OCI-LY1 (cell line): ENCODE results near the gene FTL.

Experiments used
- H2AFZ ChIP-seq: fragments of 200-600 bp; sonication (generic), shearing (Covaris generic); 2 replicates; pipeline ENCODE4 v1.6.0; 2014; ENCODE audit warnings: antibody characterized with exemption, mild to moderate bottlenecking, low read length
- H3F3A ChIP-seq: fragments of 200-600 bp; sonication (generic), shearing (Covaris generic); 2 replicates; pipeline ENCODE4 v1.6.0; 2014; ENCODE audit warnings: mild to moderate bottlenecking, antibody characterized with exemption, low read length, moderate library complexity; ENCODE audit not compliant: insufficient read depth
- H3K27ac ChIP-seq: fragments of 200-600 bp; sonication (generic); 2 replicates; pipeline ENCODE4 v1.5.1; 2014; ENCODE audit warnings: low read length, mixed run types, mild to moderate bottlenecking, low read depth; ENCODE audit not compliant: poor library complexity, severe bottlenecking
- H3K27me3 ChIP-seq: fragments of 200-600 bp; sonication (generic); 2 replicates; pipeline ENCODE4 v1.6.0; 2014; ENCODE audit warnings: antibody characterized with exemption, mild to moderate bottlenecking, low read length, moderate library complexity; ENCODE audit not compliant: insufficient read depth
- H3K36me3 ChIP-seq: fragments of 200-600 bp; sonication (generic); 2 replicates; pipeline ENCODE4 v1.6.1; 2014; ENCODE audit warnings: mild to moderate bottlenecking, antibody characterized with exemption, low read length, moderate library complexity, mixed read lengths; ENCODE audit not compliant: insufficient read depth
- H3K4me1 ChIP-seq: fragments of 200-600 bp; sonication (generic); 2 replicates; pipeline ENCODE4 v1.5.1; 2014; ENCODE audit warnings: mild to moderate bottlenecking, low read length, moderate library complexity; ENCODE audit not compliant: insufficient read depth, severe bottlenecking
- H3K4me2 ChIP-seq: fragments of 200-600 bp; sonication (generic), shearing (Covaris generic); 2 replicates; pipeline ENCODE4 v1.6.1; 2014; ENCODE audit warnings: low read length
- H3K4me3 ChIP-seq: fragments of 200-600 bp; sonication (generic); 2 replicates; pipeline ENCODE4 v1.5.1; 2014; ENCODE audit warnings: low read length, low read depth, mild to moderate bottlenecking, mixed read lengths; ENCODE audit not compliant: poor library complexity, severe bottlenecking
- H3K79me2 ChIP-seq: fragments of 200-600 bp; shearing (Covaris generic); 2 replicates; pipeline ENCODE4 v1.6.1; 2016; ENCODE audit warnings: mixed run types, low read length, mixed read lengths; ENCODE audit not compliant: insufficient read depth
- H3K9ac ChIP-seq: fragments of 200-600 bp; sonication (generic), shearing (Covaris generic); 2 replicates; pipeline ENCODE4 v1.6.1; 2014; ENCODE audit warnings: mild to moderate bottlenecking, low read length, mixed read lengths
- H3K9me2 ChIP-seq: fragments of 200-600 bp; sonication (generic), shearing (Covaris generic); 2 replicates; pipeline ENCODE4 v1.6.1; 2014; ENCODE audit warnings: low read depth, mild to moderate bottlenecking, low read length, mixed read lengths
- H3K9me3 ChIP-seq: fragments of 200-600 bp; shearing (Covaris generic); 2 replicates; pipeline ENCODE4 v1.6.1; 2014; ENCODE audit warnings: low read length, mixed read lengths
- H4K20me1 ChIP-seq: fragments of 200-600 bp; sonication (generic), shearing (Covaris generic); 2 replicates; pipeline ENCODE4 v1.6.0; 2016; ENCODE audit warnings: mild to moderate bottlenecking, low read length; ENCODE audit not compliant: insufficient read depth
- EZH2 ChIP-seq: fragments of 200-600 bp; sonication (generic), shearing (Covaris generic); IDR thresholded peaks from 2 replicates; pipeline ENCODE4 v1.8.0; 2017; ENCODE audit warnings: borderline replicate concordance, mixed run types, mild to moderate bottlenecking, antibody characterized with exemption, low read length, moderate library complexity, mixed read lengths
- TF ChIP-seq, protein P1 (sequence below): fragments of 200-600 bp; sonication (generic), shearing (Covaris generic); IDR thresholded peaks from 2 replicates; pipeline ENCODE4 v1.5.1; 2017; ENCODE audit warnings: mild to moderate bottlenecking, antibody characterized with exemption, low read length, moderate library complexity, mixed read lengths

Gene FTL

DNA sequence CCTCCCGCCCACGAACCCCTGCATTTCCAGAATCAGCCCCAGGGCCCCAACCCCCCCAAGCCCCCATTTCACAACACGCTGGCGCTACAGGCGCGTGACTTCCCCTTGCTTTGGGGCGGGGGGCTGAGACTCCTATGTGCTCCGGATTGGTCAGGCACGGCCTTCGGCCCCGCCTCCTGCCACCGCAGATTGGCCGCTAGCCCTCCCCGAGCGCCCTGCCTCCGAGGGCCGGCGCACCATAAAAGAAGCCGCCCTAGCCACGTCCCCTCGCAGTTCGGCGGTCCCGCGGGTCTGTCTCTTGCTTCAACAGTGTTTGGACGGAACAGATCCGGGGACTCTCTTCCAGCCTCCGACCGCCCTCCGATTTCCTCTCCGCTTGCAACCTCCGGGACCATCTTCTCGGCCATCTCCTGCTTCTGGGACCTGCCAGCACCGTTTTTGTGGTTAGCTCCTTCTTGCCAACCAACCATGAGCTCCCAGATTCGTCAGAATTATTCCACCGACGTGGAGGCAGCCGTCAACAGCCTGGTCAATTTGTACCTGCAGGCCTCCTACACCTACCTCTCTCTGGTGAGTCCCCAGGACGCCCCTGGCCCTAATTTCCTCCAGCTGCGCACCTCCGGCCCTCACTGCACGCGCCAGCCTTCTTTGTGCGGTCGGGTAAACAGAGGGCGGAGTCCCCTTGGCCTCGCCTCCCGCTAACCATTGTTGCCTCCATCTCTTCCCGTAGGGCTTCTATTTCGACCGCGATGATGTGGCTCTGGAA, at the start of gene FTL:
Gene FTL (plus strand): TSS at position 270 of the 766 bp plus-strand sequence. CDS start 199 bp downstream, at position 469.
- Histone ChIP-seq H3K9me2 (no peaks in the 10 kb centered on the region), H4K20me1 (no peaks in the 10 kb centered on the region), H2AFZ (no peak within 1 kb of the TSS), H3K27ac (peak within 1 kb of the TSS; percentile 87), H3K4me3 (peak within 1 kb of the TSS; percentile 67), H3K27me3 (no peaks in the 10 kb centered on the region), H3K79me2 (0 out of 2 replicates have a peak, but pooled peaks cover 4% of the 10 kb centered on the region), H3K9ac (peak within 1 kb of the TSS; percentile 85), H3K4me2 (peak within 1 kb of the TSS; percentile 98), H3K36me3 (peaks cover 45% of the 10 kb centered on the region), H3K4me1 (peaks cover 56% of the 10 kb centered on the region), H3F3A (peaks cover 5% of the 10 kb centered on the region; the same call in 1 of the 2 replicates), H3K9me3 (no peaks in the 10 kb centered on the region)
- TF ChIP-seq, protein P1, sequence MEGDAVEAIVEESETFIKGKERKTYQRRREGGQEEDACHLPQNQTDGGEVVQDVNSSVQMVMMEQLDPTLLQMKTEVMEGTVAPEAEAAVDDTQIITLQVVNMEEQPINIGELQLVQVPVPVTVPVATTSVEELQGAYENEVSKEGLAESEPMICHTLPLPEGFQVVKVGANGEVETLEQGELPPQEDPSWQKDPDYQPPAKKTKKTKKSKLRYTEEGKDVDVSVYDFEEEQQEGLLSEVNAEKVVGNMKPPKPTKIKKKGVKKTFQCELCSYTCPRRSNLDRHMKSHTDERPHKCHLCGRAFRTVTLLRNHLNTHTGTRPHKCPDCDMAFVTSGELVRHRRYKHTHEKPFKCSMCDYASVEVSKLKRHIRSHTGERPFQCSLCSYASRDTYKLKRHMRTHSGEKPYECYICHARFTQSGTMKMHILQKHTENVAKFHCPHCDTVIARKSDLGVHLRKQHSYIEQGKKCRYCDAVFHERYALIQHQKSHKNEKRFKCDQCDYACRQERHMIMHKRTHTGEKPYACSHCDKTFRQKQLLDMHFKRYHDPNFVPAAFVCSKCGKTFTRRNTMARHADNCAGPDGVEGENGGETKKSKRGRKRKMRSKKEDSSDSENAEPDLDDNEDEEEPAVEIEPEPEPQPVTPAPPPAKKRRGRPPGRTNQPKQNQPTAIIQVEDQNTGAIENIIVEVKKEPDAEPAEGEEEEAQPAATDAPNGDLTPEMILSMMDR = no peak
- no peak for TF ChIP-seq EZH2

DNA sequence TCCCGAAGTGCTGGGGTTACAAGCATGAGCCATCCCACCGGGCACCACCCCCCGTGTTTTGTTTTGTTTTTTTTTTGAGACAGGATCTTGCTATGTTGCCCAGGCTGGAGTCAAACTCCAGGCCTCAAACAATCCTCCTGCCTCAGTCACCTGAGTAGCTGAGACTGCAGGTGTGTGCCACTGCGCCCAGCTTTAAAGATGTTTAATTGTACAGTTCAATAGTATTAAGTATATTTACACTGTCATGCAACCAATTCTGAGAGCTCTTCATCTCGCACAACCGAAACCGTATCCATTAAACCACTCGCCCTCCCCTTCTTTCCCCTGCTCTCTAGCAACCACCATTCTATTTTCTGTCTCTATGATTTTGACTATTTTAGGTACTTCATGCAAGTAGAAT, 49.4 kb upstream of the FTL start:
- peaks cover 11% of the 10 kb centered on the region for H3K4me1 ChIP-seq
- peaks cover 49% of the 10 kb centered on the region for H3K36me3 ChIP-seq
- H3K9me3 ChIP-seq = no peaks in the 10 kb centered on the region
- no peak overlapping the region for H3K4me2 ChIP-seq
- no peak overlapping the region for H3K9ac ChIP-seq
- no peak for TF ChIP-seq EZH2
- TF ChIP-seq, protein P1 = no peak
- H3F3A ChIP-seq = no peaks in the 10 kb centered on the region
- no peaks in the 10 kb centered on the region for H3K79me2 ChIP-seq
- H3K9me2 ChIP-seq = no peaks in the 10 kb centered on the region
- H3K4me3 ChIP-seq = no peak overlapping the region
- no peak overlapping the region for H3K27ac ChIP-seq
- H3K27me3 ChIP-seq = no peaks in the 10 kb centered on the region
- no peak overlapping the region for H2AFZ ChIP-seq
- H4K20me1 ChIP-seq = no peaks in the 10 kb centered on the region

DNA sequence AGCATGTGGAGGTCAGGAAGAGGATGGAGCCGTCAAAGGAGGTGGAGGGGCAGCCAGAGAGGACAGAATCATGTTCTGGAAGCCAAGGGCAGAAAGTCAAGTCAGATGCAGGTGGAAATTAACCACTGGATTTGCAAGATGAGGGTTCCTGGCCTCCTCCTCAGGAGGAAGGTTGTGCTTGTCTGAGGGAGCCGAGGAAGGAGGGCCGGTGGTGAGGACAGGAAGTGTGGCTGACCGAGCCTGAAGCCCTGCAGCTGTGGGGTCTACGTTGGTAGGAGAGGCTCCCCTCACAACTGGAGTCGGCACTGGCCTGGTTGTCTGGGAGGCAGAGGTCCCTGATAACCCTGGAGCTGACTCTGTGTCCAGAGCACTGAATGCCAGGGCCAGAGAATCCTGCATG, 47.0 kb upstream of the FTL start:
- no peaks in the 10 kb centered on the region for H3K9me2 ChIP-seq
- no peaks in the 10 kb centered on the region for H3K27me3 ChIP-seq

More for the DNA sequence above, 47.0 kb upstream of the FTL start:
- Histone ChIP-seq H3K9ac (no peak overlapping the region), H3K4me1 (peaks cover 11% of the 10 kb centered on the region), H3K27ac (no peak overlapping the region), H3K9me3 (no peaks in the 10 kb centered on the region), H3F3A (no peaks in the 10 kb centered on the region), H3K36me3 (peaks cover 33% of the 10 kb centered on the region), H3K79me2 (no peaks in the 10 kb centered on the region), H2AFZ (no peak overlapping the region), H4K20me1 (no peaks in the 10 kb centered on the region), H3K4me3 (no peak overlapping the region), H3K4me2 (no peak overlapping the region)
- TF ChIP-seq, protein P1 = no peak
- no peak for TF ChIP-seq EZH2
